Measurements from ENCODE around the gene SLC9A3.

SLC9A3 gene

GRCh38 chr5:546376-546908 lies 22.2 kb upstream of the SLC9A3 start:
- TF ChIP-seq GATA2 (IDR thresholded peaks at IDR 0.05; ENCODE audit: low read depth, low read length) (no peak), GATA3 (IDR thresholded peaks at IDR 0.05; ENCODE audit: low read depth, low read length) (no peak)

DNA sequence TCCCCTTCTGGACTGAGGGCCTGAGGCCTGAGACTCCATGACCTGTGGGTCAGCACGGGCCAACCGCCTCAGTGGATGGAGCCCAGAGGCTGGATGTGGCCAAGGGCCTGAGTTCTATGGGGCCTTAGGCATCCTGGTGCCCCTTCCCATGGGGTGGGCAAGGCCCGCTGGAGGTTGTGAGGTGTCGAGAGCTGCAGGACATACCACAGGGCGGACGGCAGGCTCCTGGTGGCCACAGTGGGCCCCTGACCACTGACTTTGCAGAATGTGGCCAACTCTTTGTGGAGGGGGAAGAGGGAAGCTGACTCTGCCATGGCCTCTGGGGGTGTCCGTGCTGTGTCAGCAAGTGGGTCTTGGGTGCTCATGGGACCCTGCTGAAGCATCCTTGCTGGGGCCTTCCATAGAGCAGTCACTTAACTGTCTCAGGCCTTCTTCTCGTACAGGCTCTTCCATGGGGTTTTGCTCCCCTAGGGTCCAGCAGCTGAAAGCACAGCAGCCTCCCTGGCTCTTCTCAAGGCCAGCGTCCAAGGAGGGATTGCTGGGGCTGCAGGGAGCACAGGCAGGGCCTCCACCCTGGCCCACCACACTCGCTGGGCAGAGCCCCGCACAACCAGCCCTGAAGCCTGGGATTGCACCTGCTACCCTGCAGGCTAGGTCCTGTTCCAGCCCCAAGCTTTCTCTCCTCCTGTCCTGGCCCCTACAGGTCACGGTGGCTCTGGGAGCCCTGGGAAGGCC lies 21.6 kb upstream of the SLC9A3 start:
- TF ChIP-seq GATA2 (IDR thresholded peaks at IDR 0.05; ENCODE audit: low read depth, low read length) (no peak), GATA3 (IDR thresholded peaks at IDR 0.05; ENCODE audit: low read depth, low read length) (no peak)

DNA sequence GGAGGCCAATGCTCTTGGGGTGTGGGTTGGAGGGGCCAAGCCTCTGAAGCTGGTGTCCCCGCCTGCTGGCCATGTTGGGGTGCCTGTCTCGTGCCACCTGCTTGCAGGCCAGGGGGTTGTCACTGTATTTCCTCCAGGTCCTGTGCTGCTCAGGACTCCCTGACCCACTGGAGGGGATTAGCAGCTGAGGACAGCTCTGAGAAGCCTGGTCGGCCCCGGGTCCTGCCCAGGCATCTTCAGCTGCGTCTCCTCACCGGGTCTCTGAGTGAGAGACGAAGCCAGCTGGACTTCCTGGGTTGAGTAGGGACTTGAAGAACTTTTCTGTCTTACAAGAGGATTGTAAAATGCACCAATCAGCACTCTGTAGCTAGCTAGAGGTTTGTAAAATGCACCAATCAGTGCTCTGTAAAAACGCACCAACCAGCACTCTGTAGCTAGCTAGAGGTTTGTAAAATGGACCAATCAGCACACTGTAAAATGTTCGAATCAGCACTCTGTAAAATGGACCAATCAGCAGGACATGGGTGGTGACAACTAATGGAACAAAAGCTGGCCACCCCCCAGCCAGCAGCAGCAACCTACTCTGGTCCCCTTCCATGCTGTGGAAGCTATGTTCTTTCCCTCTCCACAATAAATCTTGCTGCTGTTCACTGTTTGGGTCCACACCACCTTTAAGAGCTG lies 20.6 kb upstream of the SLC9A3 start:
- TF ChIP-seq GATA2 (IDR thresholded peaks at IDR 0.05; ENCODE audit: low read depth, low read length) (no peak), GATA3 (IDR thresholded peaks at IDR 0.05; ENCODE audit: low read depth, low read length) (no peak)

DNA sequence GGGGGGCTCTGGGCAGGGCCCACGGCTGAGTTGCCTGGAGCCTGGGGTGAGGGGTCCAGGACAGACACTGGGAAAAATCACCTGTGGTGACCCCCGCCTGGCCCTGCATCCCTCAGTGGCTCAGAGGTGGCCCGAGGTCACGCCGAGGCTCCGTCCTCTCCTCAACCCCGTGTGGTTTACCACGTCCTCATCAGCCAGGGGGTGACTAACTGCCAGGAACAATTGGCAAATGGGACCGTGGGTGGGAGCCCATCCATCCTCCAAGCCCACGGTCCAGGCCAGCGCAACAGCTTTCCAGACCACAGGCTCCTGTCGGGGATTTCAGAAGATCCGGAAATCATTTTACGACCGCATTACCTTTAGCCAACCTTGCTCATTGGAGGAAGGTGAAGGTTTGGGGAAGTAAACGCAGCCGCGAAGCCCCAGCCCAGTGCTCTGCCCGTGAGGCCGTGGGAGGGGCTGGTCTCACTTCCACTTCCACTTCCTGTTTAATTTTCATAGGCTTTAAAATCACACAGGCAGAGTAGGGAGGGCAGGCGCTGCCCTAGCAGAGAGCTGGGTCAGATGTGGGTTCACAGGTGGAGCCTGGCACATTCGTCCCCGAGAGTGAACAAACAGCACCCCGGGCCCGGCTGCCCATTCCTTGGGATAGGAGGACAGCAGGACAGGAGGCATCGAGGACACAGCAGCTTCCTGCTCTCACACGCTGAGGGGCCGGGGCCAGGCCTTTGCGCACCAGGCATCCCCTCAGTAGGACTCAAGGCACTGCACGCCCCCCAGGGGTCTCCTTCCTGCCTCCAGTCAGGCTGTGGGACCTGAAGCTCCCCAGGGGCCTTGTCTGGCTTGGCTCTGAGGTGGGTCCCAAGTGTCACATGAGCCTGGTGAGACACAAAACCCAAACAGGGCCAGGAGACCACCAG lies 19.8 kb upstream of the SLC9A3 start:
- TF ChIP-seq GATA2 (IDR thresholded peaks at IDR 0.05; ENCODE audit: low read depth, low read length), result no peak
- TF ChIP-seq GATA3 (IDR thresholded peaks at IDR 0.05; ENCODE audit: low read depth, low read length), result no peak

DNA sequence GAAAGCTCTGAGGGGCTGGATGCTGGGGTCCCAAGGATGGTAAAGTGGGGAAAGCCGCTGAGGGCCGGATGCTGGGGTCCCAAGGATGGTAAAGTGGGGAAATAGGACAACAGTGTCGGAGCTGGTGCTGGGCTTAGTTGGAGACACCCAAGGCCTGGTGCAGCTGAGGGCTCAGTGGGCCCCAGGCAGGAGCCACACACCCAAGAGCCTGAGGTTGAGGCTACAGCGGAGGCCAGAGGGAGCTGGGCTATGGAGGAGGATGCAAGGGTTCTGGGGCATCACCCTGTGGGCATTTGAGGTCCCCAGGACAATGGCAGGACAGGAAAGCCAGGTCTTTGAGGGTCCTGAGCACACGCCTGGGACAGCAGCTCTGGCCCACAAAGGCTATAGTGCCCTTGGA lies 19.1 kb upstream of the SLC9A3 start:
- TF ChIP-seq GATA2 (IDR thresholded peaks at IDR 0.05; ENCODE audit: low read depth, low read length) (no peak), GATA3 (IDR thresholded peaks at IDR 0.05; ENCODE audit: low read depth, low read length) (no peak)

DNA sequence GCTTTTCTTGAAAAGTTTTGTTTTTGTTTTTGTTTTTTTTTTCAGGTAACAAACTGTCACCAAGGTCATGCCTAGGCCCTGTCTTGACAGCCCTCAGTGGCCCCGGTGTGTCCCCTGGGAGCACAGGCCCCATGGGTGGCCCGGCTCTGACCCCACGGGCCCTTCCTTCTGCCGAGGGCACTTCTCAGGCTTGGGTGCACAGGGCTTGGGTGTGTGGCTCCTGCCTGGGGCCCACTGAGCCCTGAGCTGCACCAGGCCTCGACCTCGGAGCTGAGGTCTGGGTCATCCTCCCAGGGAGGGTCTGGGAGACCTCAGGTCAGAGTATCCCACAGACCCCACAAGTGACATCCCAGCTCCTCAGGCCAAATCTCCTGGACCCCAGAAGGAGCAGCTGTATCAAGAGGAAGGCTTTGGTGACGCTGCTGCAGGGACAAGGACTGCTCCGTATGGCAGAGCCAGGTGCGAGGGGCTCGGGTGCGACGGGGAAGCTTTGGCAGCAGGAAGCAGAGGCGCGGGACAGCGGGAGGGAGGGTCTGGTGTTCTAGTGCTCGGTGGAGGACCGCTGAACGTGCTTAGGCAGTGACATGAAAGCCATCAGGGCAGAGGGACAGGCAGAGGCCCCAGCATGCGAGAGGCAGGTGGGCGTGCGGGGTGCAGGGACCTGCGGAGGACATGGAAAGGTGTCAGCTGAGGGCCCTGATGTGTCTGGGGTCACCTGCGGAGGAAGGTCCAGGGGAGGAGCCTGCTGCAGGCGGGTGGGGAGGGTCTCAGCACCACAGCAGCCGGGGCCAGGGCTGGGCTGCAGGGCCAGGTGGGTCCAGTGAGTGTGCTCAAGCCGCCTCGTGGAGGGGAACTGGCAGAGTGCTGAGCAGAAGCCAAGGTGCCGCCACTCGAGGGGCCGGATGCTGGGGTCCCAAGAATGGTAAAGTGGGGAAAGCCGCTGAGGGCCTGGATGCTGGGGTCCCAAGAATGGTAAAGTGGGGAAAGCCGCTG lies 18.4 kb upstream of the SLC9A3 start:
- TF ChIP-seq GATA3 (IDR thresholded peaks at IDR 0.05; ENCODE audit: low read depth, low read length) (no peak), GATA2 (IDR thresholded peaks at IDR 0.05; ENCODE audit: low read depth, low read length) (no peak)

DNA sequence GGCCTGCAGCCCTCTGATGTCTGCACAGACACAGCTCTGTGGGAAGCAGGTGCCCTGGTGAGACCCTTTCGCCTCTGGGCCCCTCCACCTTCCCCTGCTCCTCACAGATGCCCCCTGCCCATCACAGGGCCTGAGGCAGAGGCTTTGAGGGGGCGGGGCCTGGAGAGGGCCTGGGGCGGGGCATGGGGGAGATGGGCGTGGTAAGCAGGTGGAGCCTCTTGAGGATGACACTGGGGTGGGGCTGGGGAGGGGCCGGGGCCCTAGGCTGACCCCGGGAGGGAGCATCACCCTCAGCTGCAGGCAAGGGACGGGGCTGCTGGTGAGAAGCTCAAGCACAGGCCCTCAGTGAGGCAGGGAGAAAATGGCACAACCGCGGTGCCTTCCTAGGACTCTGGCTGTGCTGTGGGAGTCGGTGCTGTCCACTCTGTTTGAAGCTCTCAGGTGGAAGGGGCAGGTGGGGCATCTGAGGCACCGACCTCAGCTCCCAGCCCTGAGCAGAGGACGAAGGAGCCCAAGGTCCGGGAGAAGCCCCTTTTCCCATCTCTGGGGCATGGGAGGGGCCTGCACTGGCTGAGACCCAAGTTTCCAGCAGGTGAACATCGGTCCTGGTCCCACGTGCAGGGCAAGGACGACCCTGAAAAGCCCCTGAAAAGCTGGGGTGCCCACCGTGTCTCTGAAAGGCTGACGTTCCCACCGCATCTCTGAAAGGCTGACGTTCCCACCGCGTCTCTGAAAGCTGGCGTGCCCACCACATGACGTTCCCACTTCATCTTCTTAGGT lies 17.5 kb upstream of the SLC9A3 start:
- no peak for TF ChIP-seq GATA3 (IDR thresholded peaks at IDR 0.05; ENCODE audit: low read depth, low read length)
- TF ChIP-seq GATA2 (IDR thresholded peaks at IDR 0.05; ENCODE audit: low read depth, low read length), result no peak

DNA sequence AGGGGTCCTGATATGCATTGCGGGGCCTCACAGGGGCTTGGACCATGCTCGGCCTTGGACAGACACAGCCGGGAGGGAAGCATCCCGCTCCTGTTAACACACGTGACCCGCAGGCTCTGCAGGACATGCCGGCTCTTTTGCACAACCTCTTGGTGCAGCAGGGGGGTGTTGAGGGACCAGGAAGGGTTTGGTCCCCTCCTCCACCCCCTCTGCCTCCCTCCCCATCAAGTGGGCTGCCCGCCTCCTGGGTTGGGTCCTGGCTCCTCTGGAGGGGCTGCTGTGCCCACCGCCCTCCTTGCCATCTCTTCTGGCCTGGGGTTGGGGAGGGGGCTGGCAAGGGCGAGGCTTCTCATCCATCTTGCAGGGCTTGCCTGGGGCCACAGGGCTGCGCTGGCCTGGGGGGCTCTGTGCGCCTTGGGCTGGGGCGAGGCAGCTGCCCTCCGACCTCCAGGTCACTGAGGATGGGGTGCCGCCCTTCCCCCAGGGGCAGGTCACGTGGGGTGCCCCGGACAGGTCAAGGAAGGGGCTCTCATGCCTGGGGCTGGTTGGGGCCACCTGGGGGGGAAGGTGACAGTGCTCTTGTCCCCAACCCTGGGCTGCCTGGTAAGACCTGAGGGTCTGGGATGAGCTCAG lies 16.8 kb upstream of the SLC9A3 start:
- TF ChIP-seq GATA2 (IDR thresholded peaks at IDR 0.05; ENCODE audit: low read depth, low read length) (no peak), GATA3 (IDR thresholded peaks at IDR 0.05; ENCODE audit: low read depth, low read length) (no peak)

DNA sequence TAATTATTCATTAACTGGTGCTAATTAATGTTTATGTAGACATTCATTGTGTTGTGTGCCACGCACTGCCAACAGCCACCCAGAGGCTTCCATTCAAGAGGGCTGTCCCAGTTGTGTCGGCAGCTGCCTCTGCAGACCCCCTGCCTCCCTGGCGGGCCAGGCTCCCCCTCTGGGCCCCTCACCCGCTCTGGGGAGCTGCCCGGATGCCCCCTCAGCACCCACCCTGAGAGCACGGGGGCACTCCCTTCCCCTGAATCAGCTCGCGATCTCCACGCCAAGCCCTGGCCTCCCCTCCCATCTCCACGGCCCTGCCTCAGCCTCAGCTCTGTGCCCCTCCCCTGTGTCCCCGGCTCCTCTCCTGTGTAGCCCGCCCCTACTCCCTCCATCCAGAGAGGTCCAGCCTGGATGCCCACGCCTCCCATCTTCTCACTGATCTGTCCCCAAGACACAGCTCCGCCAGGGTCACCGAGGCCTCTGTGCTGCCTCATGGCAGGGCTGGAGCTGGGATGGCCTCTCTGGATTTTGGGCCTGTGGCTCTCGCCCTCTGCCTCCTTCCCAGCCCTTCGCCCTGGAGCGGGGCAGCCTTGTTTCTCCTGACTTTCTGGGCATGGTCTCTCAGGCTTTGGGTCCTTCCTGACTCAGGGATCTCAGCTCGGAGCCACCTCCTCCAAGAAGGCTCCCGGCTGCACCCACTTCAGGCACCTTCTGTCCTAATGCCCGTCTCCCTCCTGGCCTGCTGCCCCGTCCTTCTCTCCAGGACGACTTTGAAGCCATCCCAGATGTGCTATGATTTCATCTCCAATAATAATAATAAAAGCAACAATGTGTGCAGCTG lies 16.0 kb upstream of the SLC9A3 start:
- TF ChIP-seq GATA3 (IDR thresholded peaks at IDR 0.05; ENCODE audit: low read depth, low read length) (no peak), GATA2 (IDR thresholded peaks at IDR 0.05; ENCODE audit: low read depth, low read length) (no peak)

GRCh38 chr5:539469-540070 lies 15.3 kb upstream of the SLC9A3 start:
- TF ChIP-seq GATA3 (IDR thresholded peaks at IDR 0.05; ENCODE audit: low read depth, low read length), result no peak
- TF ChIP-seq GATA2 (IDR thresholded peaks at IDR 0.05; ENCODE audit: low read depth, low read length), result no peak

Data from SH-SY5Y (cell line).